SK-N-SH treated with all-trans-retinoic acid at 6 μM for 48 hours (cell line): ENCODE results near the gene PRDM7.

ENCODE experiments used
- ATAC-seq: fragments of 200-7000 bp; cut with Tn5 transposase; 3 replicates; pipeline ENCODE4 v1.9.1; 2020; ENCODE audit warnings: mild to moderate bottlenecking, moderate library complexity
- ARNTL ChIP-seq: fragments of 450-650 bp; formaldehyde crosslinking; IDR thresholded peaks from 2 replicates; pipeline ENCODE4 v1.5.0; 2020; ENCODE audit warnings: low read depth, mild to moderate bottlenecking, moderate library complexity, borderline replicate concordance
- BACH2 ChIP-seq: fragments of 250-450 bp; sonication (Bioruptor Pico); IDR thresholded peaks from 2 replicates; pipeline ENCODE4 v1.9.0; 2021; ENCODE audit warnings: mild to moderate bottlenecking, borderline replicate concordance
- CREB5 ChIP-seq: fragments of 250-450 bp; sonication (Bioruptor Pico); IDR thresholded peaks from 2 replicates; pipeline ENCODE4 v1.5.1; 2020; ENCODE audit warnings: low read depth, mild to moderate bottlenecking, moderate library complexity
- CSDC2 ChIP-seq: fragments of 250-450 bp; sonication (Bioruptor Pico); IDR thresholded peaks from 2 replicates; pipeline ENCODE4 v1.5.0; 2020; ENCODE audit warnings: mild to moderate bottlenecking, moderate library complexity
- CSRNP3 ChIP-seq: fragments of 250-450 bp; sonication (Bioruptor Pico); IDR thresholded peaks from 2 replicates; pipeline ENCODE4 v1.5.1; 2021; ENCODE audit warnings: mild to moderate bottlenecking, moderate library complexity
- ESRRG ChIP-seq: fragments of 250-450 bp; sonication (Bioruptor Pico); IDR thresholded peaks from 2 replicates; pipeline ENCODE4 v1.6.1; 2021; ENCODE audit warnings: mild to moderate bottlenecking
- GLIS3 ChIP-seq: fragments of 250-450 bp; sonication (Bioruptor Pico); IDR thresholded peaks from 2 replicates; pipeline ENCODE4 v1.5.0; 2020; ENCODE audit warnings: mild to moderate bottlenecking, moderate library complexity
- ISL1 ChIP-seq: fragments of 250-450 bp; sonication (Bioruptor Pico); IDR thresholded peaks from 2 replicates; pipeline ENCODE4 v2.1.2; 2022; ENCODE audit warnings: mild to moderate bottlenecking, moderate library complexity
- OSR1 ChIP-seq: fragments of 250-450 bp; sonication (Bioruptor Pico); IDR thresholded peaks from 2 replicates; pipeline ENCODE4 v1.8.0; 2022; ENCODE audit warnings: moderate library complexity, mild to moderate bottlenecking, inconsistent platforms
- PATZ1 ChIP-seq: fragments of 250-450 bp; sonication (Bioruptor Pico); IDR thresholded peaks from 2 replicates; pipeline ENCODE4 v1.8.0; 2020; ENCODE audit warnings: mild to moderate bottlenecking, moderate library complexity, borderline replicate concordance
- POU6F1 ChIP-seq: fragments of 250-450 bp; sonication (Bioruptor Pico); IDR thresholded peaks from 2 replicates; pipeline ENCODE4 v1.8.0; 2021; ENCODE audit warnings: low read depth, mild to moderate bottlenecking, moderate library complexity, borderline replicate concordance
- PPARA ChIP-seq: fragments of 250-450 bp; sonication (Bioruptor Pico); IDR thresholded peaks from 2 replicates; pipeline ENCODE4 v1.5.0; 2020; ENCODE audit warnings: mild to moderate bottlenecking, borderline replicate concordance
- RARB ChIP-seq: fragments of 250-450 bp; sonication (Bioruptor Pico); IDR thresholded peaks from 2 replicates; pipeline ENCODE4 v1.8.0; 2021; ENCODE audit warnings: mild to moderate bottlenecking, moderate library complexity
- SNAI2 ChIP-seq: fragments of 250-450 bp; sonication (Bioruptor Pico); IDR thresholded peaks from 2 replicates; pipeline ENCODE4 v1.5.0; 2020; ENCODE audit warnings: mild to moderate bottlenecking, moderate library complexity
- TCF4 ChIP-seq: fragments of 250-450 bp; sonication (Bioruptor Pico); IDR thresholded peaks from 2 replicates; pipeline ENCODE4 v1.8.0; 2021; ENCODE audit warnings: mild to moderate bottlenecking, moderate library complexity, borderline replicate concordance
- TSHZ2 ChIP-seq: fragments of 250-450 bp; sonication (Bioruptor Pico); IDR thresholded peaks from 2 replicates; pipeline ENCODE4 v1.5.0; 2020; ENCODE audit warnings: mild to moderate bottlenecking, moderate library complexity
- ZC3H10 ChIP-seq: fragments of 250-450 bp; sonication (Bioruptor Pico); IDR thresholded peaks from 2 replicates; pipeline ENCODE4 v1.5.1; 2021; ENCODE audit warnings: mild to moderate bottlenecking, moderate library complexity
- ZFP3 ChIP-seq: fragments of 250-450 bp; sonication (Bioruptor Pico); IDR thresholded peaks from 2 replicates; pipeline ENCODE4 v1.5.0; 2020; ENCODE audit warnings: mild to moderate bottlenecking, moderate library complexity
- ZFP30 ChIP-seq: fragments of 450-650 bp; formaldehyde crosslinking; IDR thresholded peaks from 2 replicates; pipeline ENCODE4 v1.5.0; 2022; ENCODE audit warnings: mild to moderate bottlenecking, moderate library complexity
- ZNF565 ChIP-seq: fragments of 450-650 bp; formaldehyde crosslinking; conservative IDR thresholded peaks from 2 replicates; pipeline ENCODE4 v1.5.0; 2020; ENCODE audit warnings: low read depth, mild to moderate bottlenecking, moderate library complexity
- ZNF70 ChIP-seq: fragments of 450-650 bp; formaldehyde crosslinking; IDR thresholded peaks from 2 replicates; pipeline ENCODE4 v1.5.0; 2020; ENCODE audit warnings: mild to moderate bottlenecking, moderate library complexity
- ZNF8 ChIP-seq: fragments of 450-650 bp; formaldehyde crosslinking; IDR thresholded peaks from 2 replicates; pipeline ENCODE4 v1.5.0; 2020; ENCODE audit warnings: mild to moderate bottlenecking, moderate library complexity

The PRDM7 gene

GRCh38 chr16:90081606-90081970 lies 4.5 kb upstream of the PRDM7 start:
- TF ChIP-seq ARNTL (CRISPR knock-in tag): no peak
- TF ChIP-seq ZNF565: no peak
- TF ChIP-seq ZNF70 (CRISPR knock-in tag): 0 out of 2 replicates have a peak, but pooled peaks have one; percentile 33
- no peak for TF ChIP-seq PPARA
- TF ChIP-seq ZFP30 (CRISPR knock-in tag): no peak
- ATAC-seq: peak; percentile 4; the same call in 2 of the 3 replicates

GRCh38 chr16:90078579-90078895 lies 1.4 kb upstream of the PRDM7 start:
- ATAC-seq: no peak
- no peak for TF ChIP-seq SNAI2 (CRISPR knock-in tag)
- TF ChIP-seq PATZ1 (CRISPR knock-in tag): no peak
- no peak for TF ChIP-seq ZNF565
- TF ChIP-seq ZFP3 (CRISPR knock-in tag): no peak
- TF ChIP-seq CSRNP3 (CRISPR knock-in tag): no peak
- TF ChIP-seq RARB (CRISPR knock-in tag): no peak
- TF ChIP-seq ZC3H10: no peak
- no peak for TF ChIP-seq TSHZ2 (CRISPR knock-in tag)
- no peak for TF ChIP-seq CSDC2 (CRISPR knock-in tag)
- no peak for TF ChIP-seq PPARA
- no peak for TF ChIP-seq TCF4
- no peak for TF ChIP-seq ISL1 (CRISPR knock-in tag)
- no peak for TF ChIP-seq ARNTL (CRISPR knock-in tag)
- no peak for TF ChIP-seq OSR1 (CRISPR knock-in tag)
- TF ChIP-seq ZFP30 (CRISPR knock-in tag): no peak

GRCh38 chr16:90077757-90078578 lies 837 bp upstream of the PRDM7 start:
- peak; percentile 48 for ATAC-seq
- TF ChIP-seq ZNF8 (CRISPR knock-in tag) (no peak), CREB5 (CRISPR knock-in tag) (no peak), ZNF565 (no peak), ZFP30 (CRISPR knock-in tag) (no peak), PPARA (no peak), ZC3H10 (no peak), ZNF70 (CRISPR knock-in tag) (no peak), ARNTL (CRISPR knock-in tag) (no peak), POU6F1 (CRISPR knock-in tag) (no peak), CSDC2 (CRISPR knock-in tag) (no peak), ZFP3 (CRISPR knock-in tag) (no peak), SNAI2 (CRISPR knock-in tag) (no peak), BACH2 (CRISPR knock-in tag) (no peak), OSR1 (CRISPR knock-in tag) (no peak), ESRRG (no peak), PATZ1 (CRISPR knock-in tag) (no peak), TCF4 (no peak), GLIS3 (CRISPR knock-in tag) (no peak)
